SU-DHL-6 (cell line): ENCODE results near the gene CEP85.
"Not testable (repeated sequence)": the region's sequence is repeated elsewhere in the genome, so short reads cannot be mapped to it uniquely, and the experiment has no call there.

Experiments used
- H2AFZ ChIP-seq: fragments of 200-600 bp; sonication (generic); 2 replicates; pipeline ENCODE4 v1.6.1; 2014; ENCODE audit warnings: low read depth, mild to moderate bottlenecking, moderate library complexity, mixed read lengths, antibody characterized with exemption, low read length; ENCODE audit not compliant: severe bottlenecking
- H3F3A ChIP-seq: fragments of 200-600 bp; shearing (Covaris generic); 2 replicates; pipeline ENCODE4 v1.6.0; 2016; ENCODE audit warnings: antibody characterized with exemption, mild to moderate bottlenecking; ENCODE audit not compliant: insufficient read depth
- H3K27ac ChIP-seq: fragments of 200-600 bp; sonication (generic); 2 replicates; pipeline ENCODE4 v1.5.1; 2016; ENCODE audit warnings: low read depth, mild to moderate bottlenecking, low read length, moderate library complexity, mixed read lengths
- H3K27me3 ChIP-seq: fragments of 200-600 bp; sonication (generic), shearing (Covaris generic); 2 replicates; pipeline ENCODE4 v1.6.0; 2014; ENCODE audit warnings: mild to moderate bottlenecking, low read length
- H3K36me3 ChIP-seq: fragments of 200-600 bp; sonication (generic); 2 replicates; pipeline ENCODE4 v1.6.1; 2014; ENCODE audit warnings: mild to moderate bottlenecking, low read length, mixed read lengths
- H3K4me2 ChIP-seq: fragments of 300-600, 200-600 bp; shearing (Covaris generic), sonication (generic); 2 replicates; pipeline ENCODE4 v1.6.0; 2014; ENCODE audit warnings: low read length, low read depth, mild to moderate bottlenecking; ENCODE audit not compliant: poor library complexity, severe bottlenecking
- H3K4me3 ChIP-seq: fragments of 200-600 bp; sonication (generic); 2 replicates; pipeline ENCODE4 v1.5.1; 2014; ENCODE audit warnings: antibody characterized with exemption, low read length, mild to moderate bottlenecking, mixed read lengths; ENCODE audit not compliant: insufficient read depth, poor library complexity, severe bottlenecking
- H3K79me2 ChIP-seq: fragments of 200-600 bp; sonication (generic); 2 replicates; pipeline ENCODE4 v1.6.1; 2014; ENCODE audit warnings: mild to moderate bottlenecking, low read length, moderate library complexity; ENCODE audit not compliant: insufficient read depth
- H3K9ac ChIP-seq: fragments of 200-600 bp; sonication (generic); 2 replicates; pipeline ENCODE4 v1.7.0; 2014; ENCODE audit warnings: mild to moderate bottlenecking, low read length
- H3K9me2 ChIP-seq: fragments of 200-600 bp; sonication (generic); replicated peaks from 2 replicates; pipeline ENCODE4 v1.6.1; 2014; ENCODE audit warnings: low read length; ENCODE audit not compliant: insufficient read depth
- H3K9me3 ChIP-seq: fragments of 200-600 bp; sonication (generic); 2 replicates; pipeline ENCODE4 v1.6.1; 2014; ENCODE audit warnings: low read length, mixed read lengths; ENCODE audit not compliant: insufficient read depth
- H4K20me1 ChIP-seq: fragments of 200-600 bp; sonication (generic); 2 replicates; pipeline ENCODE4 v1.6.1; 2014; ENCODE audit warnings: low read depth, mild to moderate bottlenecking, antibody characterized with exemption, low read length, moderate library complexity, mixed read lengths
- CTCF ChIP-seq: fragments of 200-600 bp; sonication (generic); IDR thresholded peaks from one replicate; pipeline ENCODE4 v1.5.1; 2017; ENCODE audit warnings: antibody characterized with exemption, mild to moderate bottlenecking, low read length, moderate library complexity; ENCODE audit not compliant: insufficient read depth, poor library complexity, severe bottlenecking
- EZH2phosphoT487 ChIP-seq: fragments of 200-600 bp; sonication (generic), shearing (Covaris generic); conservative IDR thresholded peaks from 2 replicates; pipeline ENCODE4 v1.6.1; 2018; ENCODE audit warnings: mild to moderate bottlenecking, antibody characterized with exemption, low read length, moderate library complexity, mixed read lengths

CEP85 gene

GRCh38 chr1:26225033-26225831 lies 8.8 kb upstream of the CEP85 start:
- Histone ChIP-seq H3K36me3 (no peaks in the 10 kb centered on the region), H3K4me2 (no peak overlapping the region), H3K27me3 (no peaks in the 10 kb centered on the region), H3F3A (no peaks in the 10 kb centered on the region), H3K9ac (no peak overlapping the region), H3K9me2 (no peaks in the 10 kb centered on the region), H3K4me3 (no peak overlapping the region), H3K27ac (no peak overlapping the region), H3K79me2 (no peaks in the 10 kb centered on the region), H3K9me3 (no peaks in the 10 kb centered on the region), H2AFZ (no peak overlapping the region), H4K20me1 (no peaks in the 10 kb centered on the region)
- TF ChIP-seq CTCF (no peak), EZH2phosphoT487 (no peak)

GRCh38 chr1:26230682-26231081 lies 3.3 kb upstream of the CEP85 start:
- H3K9me3 ChIP-seq, H4K20me1 ChIP-seq, H3K27ac ChIP-seq, H3K27me3 ChIP-seq, H3K4me3 ChIP-seq, H3K9me2 ChIP-seq, H3K36me3 ChIP-seq, H3K9ac ChIP-seq, H3F3A ChIP-seq, H2AFZ ChIP-seq, H3K4me2 ChIP-seq: not testable (repeated sequence)
- H3K79me2 ChIP-seq: peaks cover 15% of the 10 kb centered on the region

GRCh38 chr1:26234644-26235370 lies 807 bp downstream of the CEP85 start:
- Histone ChIP-seq H3F3A (no peaks in the 10 kb centered on the region; the same call in 1 of the 2 replicates), H3K9me3 (no peaks in the 10 kb centered on the region), H3K27me3 (no peaks in the 10 kb centered on the region), H3K27ac (peak overlapping the region; percentile 73), H3K9me2 (no peaks in the 10 kb centered on the region), H3K36me3 (0 out of 2 replicates have a peak, but pooled peaks cover 2% of the 10 kb centered on the region), H4K20me1 (peaks cover 8% of the 10 kb centered on the region; the same call in 1 of the 2 replicates), H3K9ac (peak overlapping the region; percentile 98), H2AFZ (peak overlapping the region; percentile 87), H3K4me3 (peak overlapping the region; percentile 99), H3K4me2 (peak overlapping the region; percentile 61), H3K79me2 (peaks cover 57% of the 10 kb centered on the region)
- TF ChIP-seq CTCF (no peak), EZH2phosphoT487 (no peak)
